HEK293T (cell line): ENCODE data around the gene PLA2G2A.

Experiments
- CTCF ChIA-PET: fragments of 350-600 bp; formaldehyde crosslinking; extraction: SDS; loops from one replicate; lab custom pipeline; 2021; ENCODE audit warnings: antibody characterized with exemption, inconsistent platforms; lab: Yijun Ruan, JAX
- POLR2A ChIA-PET: fragments of 350-600 bp; formaldehyde crosslinking; extraction: SDS; loops from one replicate; lab custom pipeline; 2020; ENCODE audit warnings: antibody characterized with exemption, inconsistent platforms; lab: Yijun Ruan, JAX
- DNase-seq: peaks from one replicate; pipeline ENCODE4 v3.0.0; 2012; ENCODE audit warnings: mixed read lengths; ENCODE audit errors: extremely low spot score
- ARNT ChIP-seq: fragments of 450-650 bp; IDR thresholded peaks from 2 replicates; pipeline ENCODE4 v1.6.1; 2017; ENCODE audit warnings: mild to moderate bottlenecking
- BHLHE40 ChIP-seq: fragments of 450-650 bp; IDR thresholded peaks from 2 replicates; pipeline ENCODE4 v1.6.1; 2016; ENCODE audit warnings: mild to moderate bottlenecking, moderate library complexity, borderline replicate concordance
- CTBP1 ChIP-seq: fragments of 450-650 bp; IDR thresholded peaks from 2 replicates; pipeline ENCODE4 v1.6.1; 2016; ENCODE audit warnings: borderline replicate concordance
- ELF4 ChIP-seq: fragments of 450-650 bp; IDR thresholded peaks from 2 replicates; pipeline ENCODE4 v1.6.1; 2017; ENCODE audit warnings: antibody characterized with exemption
- FOXA1 ChIP-seq: fragments of 450-650 bp; IDR thresholded peaks from 2 replicates; pipeline ENCODE4 v1.6.1; 2016; ENCODE audit warnings: mild to moderate bottlenecking
- FOXK2 ChIP-seq: fragments of 450-650 bp; IDR thresholded peaks from 2 replicates; pipeline ENCODE4 v1.6.1; 2016; ENCODE audit warnings: mild to moderate bottlenecking
- FOXM1 ChIP-seq: fragments of 450-650 bp; IDR thresholded peaks from 2 replicates; pipeline ENCODE4 v1.6.1; 2017; ENCODE audit warnings: mild to moderate bottlenecking, borderline replicate concordance
- HDGF ChIP-seq: fragments of 450-650 bp; IDR thresholded peaks from 2 replicates; pipeline ENCODE4 v1.6.1; 2017; ENCODE audit warnings: antibody characterized with exemption, borderline replicate concordance
- L3MBTL2 ChIP-seq: fragments of 450-650 bp; conservative IDR thresholded peaks from 2 replicates; pipeline ENCODE4 v1.6.1; 2016; ENCODE audit warnings: mild to moderate bottlenecking
- LEF1 ChIP-seq: fragments of 450-650 bp; IDR thresholded peaks from 2 replicates; pipeline ENCODE4 v1.6.1; 2017; ENCODE audit warnings: mild to moderate bottlenecking, borderline replicate concordance
- NFRKB ChIP-seq: fragments of 450-650 bp; IDR thresholded peaks from 2 replicates; pipeline ENCODE4 v1.6.1; 2016; ENCODE audit warnings: mild to moderate bottlenecking, moderate library complexity
- SP1 ChIP-seq: fragments of 450-650 bp; IDR thresholded peaks from 2 replicates; pipeline ENCODE4 v1.6.1; 2017
- SUZ12 ChIP-seq: fragments of 450-650 bp; IDR thresholded peaks from 2 replicates; pipeline ENCODE4 v1.6.1; 2016; ENCODE audit warnings: mild to moderate bottlenecking
- TARDBP ChIP-seq: fragments of 450-650 bp; IDR thresholded peaks from 2 replicates; pipeline ENCODE4 v1.6.1; 2016
- ZNF384 ChIP-seq: fragments of 450-650 bp; IDR thresholded peaks from 2 replicates; pipeline ENCODE4 v1.6.1; 2016
- TF ChIP-seq, protein P1 (sequence below): fragments of 450-650 bp; IDR thresholded peaks from 2 replicates; pipeline ENCODE4 v1.6.1; 2016

The PLA2G2A gene

DNA sequence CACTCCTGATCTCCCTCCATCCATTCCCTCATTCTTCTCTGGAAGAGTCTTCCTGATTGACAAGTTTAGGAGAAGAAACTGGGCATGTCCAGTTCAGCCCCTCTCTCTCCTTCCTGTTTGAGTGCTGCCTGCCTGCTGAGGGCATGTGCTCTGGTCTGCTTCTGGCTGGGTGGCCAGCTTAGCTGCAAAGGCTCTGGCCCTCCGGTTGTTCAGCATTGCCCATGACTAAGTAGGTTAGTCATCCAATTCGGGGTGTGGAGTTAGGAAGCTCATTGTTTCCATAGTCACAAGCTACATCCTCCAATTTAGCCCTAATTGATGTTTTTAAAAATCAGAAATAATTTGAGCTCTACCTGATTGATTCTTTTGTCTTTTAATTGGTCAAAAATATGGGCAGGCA lies 30.4 kb downstream of the PLA2G2A start:
- ChIA-PET POLR2A (no interaction called here), CTCF (interaction anchor here (0.6 kb wide), 2 partner anchors 8 to 26 kb away, joined by 4 read pairs; no protein-coding TSS in a partner anchor)
- DNase-seq = no peak

DNA sequence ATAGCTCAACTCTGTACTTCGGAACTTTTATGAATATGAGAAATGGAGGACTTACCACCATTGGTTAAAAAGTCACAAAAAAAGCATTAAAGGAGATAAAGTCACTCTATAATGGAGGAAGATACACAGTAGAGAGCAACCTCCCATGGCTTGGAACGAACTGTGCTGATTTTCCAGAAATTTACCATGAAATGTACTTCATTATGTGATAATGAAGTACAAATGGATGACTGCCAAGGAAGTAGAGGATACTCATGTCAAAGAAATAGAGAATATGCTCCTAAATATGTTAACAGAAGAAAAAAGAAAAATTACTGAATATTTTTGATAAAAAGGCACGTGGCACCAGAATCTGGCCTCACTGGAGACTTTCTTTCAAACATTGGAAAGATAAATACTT lies 32.4 kb downstream of the PLA2G2A start:
- TF ChIP-seq TARDBP = no peak
- TF ChIP-seq FOXK2 = no peak
- no peak for TF ChIP-seq CTBP1
- DNase-seq = no peak
- ChIA-PET POLR2A (no interaction called here), CTCF (no interaction called here)

More for the DNA sequence above, 30.4 kb downstream of the PLA2G2A start:
- TF ChIP-seq SP1 = no peak
- no peak for TF ChIP-seq BHLHE40
- no peak for TF ChIP-seq FOXM1
- TF ChIP-seq, protein P1, sequence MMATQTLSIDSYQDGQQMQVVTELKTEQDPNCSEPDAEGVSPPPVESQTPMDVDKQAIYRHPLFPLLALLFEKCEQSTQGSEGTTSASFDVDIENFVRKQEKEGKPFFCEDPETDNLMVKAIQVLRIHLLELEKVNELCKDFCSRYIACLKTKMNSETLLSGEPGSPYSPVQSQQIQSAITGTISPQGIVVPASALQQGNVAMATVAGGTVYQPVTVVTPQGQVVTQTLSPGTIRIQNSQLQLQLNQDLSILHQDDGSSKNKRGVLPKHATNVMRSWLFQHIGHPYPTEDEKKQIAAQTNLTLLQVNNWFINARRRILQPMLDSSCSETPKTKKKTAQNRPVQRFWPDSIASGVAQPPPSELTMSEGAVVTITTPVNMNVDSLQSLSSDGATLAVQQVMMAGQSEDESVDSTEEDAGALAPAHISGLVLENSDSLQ = no peak
- no peak for TF ChIP-seq FOXK2
- no peak for TF ChIP-seq ZNF384
- TF ChIP-seq LEF1 = no peak
- no peak for TF ChIP-seq ARNT
- TF ChIP-seq CTBP1 = no peak
- no peak for TF ChIP-seq TARDBP
- no peak for TF ChIP-seq NFRKB
- TF ChIP-seq FOXA1 = no peak
- no peak for TF ChIP-seq ELF4

DNA sequence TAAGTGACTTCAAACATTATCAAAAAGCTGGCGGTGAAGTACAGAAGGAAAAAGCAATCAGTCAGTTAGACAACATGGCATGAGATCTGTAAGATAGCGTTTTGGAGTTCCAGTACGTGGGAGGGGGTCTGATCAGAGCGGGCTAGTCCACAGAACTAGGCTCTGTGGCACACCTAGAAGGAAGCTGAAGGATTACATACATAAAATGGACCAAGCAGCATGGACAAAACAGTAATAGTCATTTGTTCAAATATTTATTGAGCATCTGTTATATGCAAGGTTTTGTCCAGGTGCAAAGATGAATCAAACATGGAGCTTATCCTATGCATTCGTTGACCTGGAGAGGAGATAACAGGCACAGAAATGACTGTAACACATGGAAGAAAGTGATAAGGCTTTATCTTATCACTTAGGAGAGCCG lies 33.1 kb downstream of the PLA2G2A start:
- POLR2A ChIA-PET = no interaction called here
- DNase-seq = no peak
- CTCF ChIA-PET = no interaction called here
- TF ChIP-seq FOXA1 (no peak), ARNT (no peak), FOXM1 (no peak), SUZ12 (no peak), FOXK2 (no peak), ZNF384 (no peak), ELF4 (no peak), LEF1 (no peak), SP1 (no peak), BHLHE40 (no peak), TARDBP (no peak)

DNA sequence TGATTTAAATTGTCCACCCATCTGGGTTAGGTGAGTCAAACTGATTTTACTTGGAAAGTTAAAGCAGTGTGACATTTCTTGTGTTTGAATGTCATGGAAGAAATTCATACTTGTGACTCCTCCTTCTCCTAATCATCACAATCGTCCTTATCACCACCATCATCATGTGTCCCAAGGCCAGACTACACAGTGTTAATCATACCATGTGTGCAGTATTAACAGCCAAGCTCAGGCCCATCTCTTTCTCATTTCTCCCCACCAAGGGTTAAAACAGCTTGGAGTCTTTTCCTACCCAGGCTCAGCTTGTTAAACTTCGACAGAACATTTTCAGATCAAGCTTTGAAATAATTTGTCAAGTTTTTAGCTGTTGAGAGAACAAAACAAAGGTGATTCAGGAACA lies 33.5 kb downstream of the PLA2G2A start:
- TF ChIP-seq CTBP1 (no peak), ZNF384 (no peak), ARNT (no peak), LEF1 (no peak), SP1 (no peak), FOXA1 (no peak), FOXM1 (no peak), BHLHE40 (no peak), TARDBP (no peak), L3MBTL2 (no peak), SUZ12 (no peak), FOXK2 (no peak), HDGF (no peak), NFRKB (no peak), ELF4 (no peak)
- TF ChIP-seq, protein P1 = no peak
- ChIA-PET POLR2A (no interaction called here), CTCF (no interaction called here)
- DNase-seq = no peak

DNA sequence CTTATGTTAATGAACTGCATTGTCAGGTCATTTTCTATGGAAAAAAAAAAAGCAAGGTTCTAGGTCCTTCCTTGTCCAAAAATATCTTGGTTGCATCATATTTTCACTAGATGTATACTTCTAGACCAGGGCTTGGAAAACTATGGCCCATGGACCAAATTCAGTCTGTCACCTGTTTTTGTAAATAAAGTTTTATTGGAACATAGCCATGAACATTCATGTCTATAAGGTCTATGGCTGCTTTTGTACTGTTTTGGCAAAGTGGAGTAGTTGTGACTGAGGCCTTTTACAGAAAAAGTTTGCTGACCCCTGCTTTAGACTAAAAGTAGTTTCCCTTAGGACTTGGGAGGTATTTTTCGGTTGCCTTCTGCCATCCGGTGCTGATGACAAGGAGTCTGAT lies 36.8 kb downstream of the PLA2G2A start:
- no peak for DNase-seq
- POLR2A ChIA-PET = no interaction called here
- CTCF ChIA-PET = no interaction called here
- TF ChIP-seq, protein P1 = no peak
- no peak for TF ChIP-seq BHLHE40
- no peak for TF ChIP-seq ZNF384
- no peak for TF ChIP-seq FOXM1
- no peak for TF ChIP-seq TARDBP
- TF ChIP-seq SP1 = no peak
- no peak for TF ChIP-seq NFRKB
- no peak for TF ChIP-seq ARNT
- no peak for TF ChIP-seq CTBP1
- TF ChIP-seq HDGF = no peak

DNA sequence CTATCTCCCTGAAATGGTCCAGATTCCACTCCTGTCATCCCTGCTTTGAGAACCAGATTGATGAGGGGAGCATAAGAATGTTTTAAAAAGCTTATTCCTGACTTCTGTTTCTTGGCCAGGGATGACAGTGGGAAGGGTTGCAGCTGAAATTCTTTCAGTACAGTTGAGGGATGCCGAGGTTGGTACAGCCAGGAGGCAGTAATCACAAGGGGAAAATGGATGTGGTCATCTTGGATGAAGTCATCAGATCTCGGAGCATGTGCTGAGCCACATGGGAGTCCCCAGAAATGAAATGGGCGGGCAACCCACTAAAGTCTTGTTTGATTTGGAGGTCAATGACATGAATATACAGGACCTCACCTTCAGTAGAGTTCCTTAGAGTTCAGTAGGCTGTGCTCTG lies 37.3 kb downstream of the PLA2G2A start:
- POLR2A ChIA-PET = no interaction called here
- DNase-seq = no peak
- TF ChIP-seq L3MBTL2 = no peak
- no peak for TF ChIP-seq NFRKB
- TF ChIP-seq ELF4 = no peak
- TF ChIP-seq ZNF384 = no peak
- TF ChIP-seq LEF1 = no peak
- TF ChIP-seq SUZ12 = no peak
- no peak for TF ChIP-seq FOXA1
- TF ChIP-seq CTBP1 = no peak
- TF ChIP-seq TARDBP = no peak
- no peak for TF ChIP-seq SP1
- TF ChIP-seq ARNT = no peak
- TF ChIP-seq FOXK2 = no peak
- TF ChIP-seq, protein P1 = no peak
- CTCF ChIA-PET = no interaction called here
